Measurements from ENCODE around the gene RGS19. TPM values are rescaled to one million over a fixed set of nuclear protein-coding genes. Genes with fewer than 3 reads are reported as not detected.

The RGS19 gene
- total RNA-seq, 2 donors from 2014 or later, result 18.0 to 19.1 TPM

DNA sequence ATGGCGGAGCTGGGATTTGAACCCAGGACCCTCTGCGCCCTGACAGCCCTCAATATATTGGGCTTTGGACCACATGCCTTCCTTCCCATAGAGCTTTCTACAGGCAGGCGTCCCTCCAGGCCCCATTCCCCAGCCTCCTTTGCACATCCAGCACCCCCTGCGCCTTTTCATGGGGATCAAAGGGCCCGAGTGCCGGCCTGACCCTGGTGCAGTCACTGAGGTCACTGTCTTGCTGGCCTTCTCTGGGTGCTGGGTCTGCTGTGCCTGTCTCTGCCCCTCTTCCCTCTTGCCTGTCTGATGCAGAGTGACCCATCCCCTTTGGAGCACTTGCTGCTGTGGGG is 2.3 kb upstream of the RGS19 start:
- no peak for DNase-seq (ENCODE audit: low spot score)
- intact Hi-C loops (cut with DNase I), result no loop called here

DNA sequence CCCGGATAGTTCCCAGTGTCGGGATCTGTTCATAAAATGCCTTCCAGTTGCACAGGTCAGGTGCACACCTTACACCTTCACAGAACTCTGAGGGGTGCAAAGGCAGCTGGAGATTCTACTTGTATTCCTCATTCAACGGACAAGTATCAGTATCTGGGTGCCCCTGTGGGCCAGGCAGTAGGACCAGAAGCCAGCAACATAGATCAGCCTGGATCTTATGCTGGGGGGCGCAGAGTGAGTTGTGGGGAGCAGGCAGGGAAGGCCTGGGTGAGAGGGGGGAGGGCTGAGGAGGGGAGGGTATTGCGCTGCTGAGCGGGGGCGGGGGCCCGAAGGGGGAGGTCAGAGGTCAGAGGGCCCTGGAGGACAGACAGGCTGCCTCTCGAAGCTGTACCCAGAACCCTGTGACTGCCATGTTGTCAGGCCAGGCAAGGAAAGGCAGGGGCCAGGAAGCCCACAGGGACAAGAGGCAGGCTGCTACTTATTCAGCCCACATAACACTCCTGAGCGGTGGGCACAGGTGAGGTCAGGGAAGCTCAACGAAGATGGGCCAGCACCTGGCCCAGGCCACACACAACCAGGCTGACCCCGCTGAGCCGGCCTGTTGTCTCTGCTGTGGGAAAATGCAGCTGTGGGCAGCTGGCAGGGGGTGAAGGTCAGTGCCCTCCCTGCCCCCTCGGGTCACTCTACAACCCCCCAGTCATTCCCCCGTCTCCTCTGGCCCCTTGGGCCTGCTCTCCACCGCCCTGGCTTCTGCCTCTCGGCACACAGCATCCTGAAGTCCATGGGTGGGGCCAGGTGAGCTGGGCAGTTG is 1.7 kb upstream of the RGS19 start:
- intact Hi-C loops (cut with DNase I), result no loop called here
- no peak for DNase-seq (ENCODE audit: low spot score)

DNA sequence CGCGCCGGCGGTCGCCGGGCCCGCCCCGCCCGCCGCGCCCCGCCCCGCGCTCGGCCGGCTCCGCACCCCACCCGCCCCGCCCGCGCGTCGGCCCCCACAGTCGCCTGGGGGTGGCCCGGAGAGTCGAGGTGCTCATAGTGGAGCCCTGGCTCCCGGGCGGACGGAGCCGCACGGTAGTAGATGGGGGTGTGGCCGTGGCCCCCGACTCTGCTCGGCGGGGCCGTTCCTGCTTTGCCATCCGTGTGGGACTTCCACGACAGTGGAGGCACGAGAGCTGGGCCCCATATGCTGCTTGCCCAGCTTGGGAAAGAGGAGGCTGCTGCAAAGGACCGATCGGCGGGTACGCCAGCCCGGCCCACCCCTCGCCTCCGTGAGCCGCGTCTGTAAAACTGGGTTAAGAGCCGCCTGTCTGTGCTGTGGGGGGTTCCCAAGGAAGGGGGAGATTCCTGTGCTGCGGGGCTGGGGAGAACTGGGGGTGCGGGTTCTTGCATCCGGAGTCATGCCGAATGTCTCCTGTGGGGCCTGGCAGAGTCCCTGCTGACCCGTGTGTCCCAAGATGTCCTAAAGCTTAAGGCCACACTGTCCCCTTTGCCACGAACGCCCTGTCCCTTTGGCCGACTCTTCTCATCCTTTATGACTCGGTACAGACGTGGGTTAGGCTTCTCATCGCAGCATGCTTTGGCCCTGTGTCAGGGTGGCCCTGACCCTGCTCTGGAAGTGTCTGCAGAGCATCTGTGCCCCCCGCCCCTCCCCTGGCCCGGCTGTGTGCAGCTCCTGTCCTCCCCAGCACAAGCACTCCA is 895 bp upstream of the RGS19 start, which contains the start of gene OPRL1:
TSS of gene OPRL1 (plus strand) at position 70 of the 800 bp plus-strand sequence. CDS start 12,639 bp downstream, outside the sequence.
- intact Hi-C loops (cut with DNase I), result no loop called here
- no peak for DNase-seq (ENCODE audit: low spot score)

DNA sequence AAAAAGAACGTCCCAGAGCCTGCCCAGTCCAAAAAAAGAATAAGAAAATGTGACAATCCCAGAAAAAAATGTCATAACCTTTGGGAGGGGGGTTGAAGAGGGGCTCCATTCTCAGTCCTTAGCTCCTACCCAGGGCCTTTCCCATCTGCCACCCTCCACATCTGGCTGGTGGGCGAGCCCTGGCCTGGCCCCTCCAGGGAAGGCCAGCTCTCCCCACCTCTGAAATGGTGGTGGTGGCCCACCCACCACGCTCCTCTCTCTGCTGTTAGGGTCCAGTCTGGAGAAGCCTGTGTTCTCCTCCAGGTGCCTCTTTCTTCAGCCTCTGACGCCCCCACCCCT is 415 bp downstream of the RGS19 start:
- DNase-seq (ENCODE audit: low spot score), result no peak
- intact Hi-C loops (cut with DNase I), result no loop called here

DNA sequence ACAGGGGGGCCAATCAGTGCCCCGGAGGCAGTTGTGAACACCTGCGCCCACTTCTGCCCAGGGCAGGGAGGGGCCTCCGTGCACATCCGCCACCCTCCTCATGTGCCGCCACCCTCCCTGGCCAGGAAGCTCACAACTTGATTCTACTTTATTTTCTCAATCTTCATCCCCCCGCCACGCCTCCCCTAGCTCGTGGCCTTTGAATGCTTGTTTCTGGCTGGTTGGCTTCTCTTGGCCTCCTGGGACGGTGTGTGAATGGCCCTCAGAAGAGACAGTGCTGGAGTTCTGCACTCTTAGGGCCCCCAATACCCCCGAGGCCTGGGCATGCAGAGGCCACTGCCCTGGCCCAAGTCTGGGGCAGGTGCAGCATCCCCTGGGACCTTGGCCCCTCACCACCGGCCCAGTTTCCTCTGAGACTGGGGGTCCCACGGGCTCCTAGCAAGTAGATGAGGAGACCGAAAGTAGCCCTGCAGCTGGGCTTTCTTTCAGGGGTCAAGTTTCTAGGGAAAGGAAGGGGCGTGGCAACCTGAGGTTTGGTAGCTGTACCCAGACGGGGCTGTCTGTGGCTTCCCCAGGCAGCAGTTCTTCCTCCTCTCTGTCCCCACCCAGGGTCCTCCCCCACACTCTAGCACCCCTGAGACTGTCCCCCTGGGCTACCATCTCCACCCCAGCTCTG is 1.3 kb downstream of the RGS19 start:
- DNase-seq (ENCODE audit: low spot score), result no peak
- intact Hi-C loops (cut with DNase I), result no loop called here

DNA sequence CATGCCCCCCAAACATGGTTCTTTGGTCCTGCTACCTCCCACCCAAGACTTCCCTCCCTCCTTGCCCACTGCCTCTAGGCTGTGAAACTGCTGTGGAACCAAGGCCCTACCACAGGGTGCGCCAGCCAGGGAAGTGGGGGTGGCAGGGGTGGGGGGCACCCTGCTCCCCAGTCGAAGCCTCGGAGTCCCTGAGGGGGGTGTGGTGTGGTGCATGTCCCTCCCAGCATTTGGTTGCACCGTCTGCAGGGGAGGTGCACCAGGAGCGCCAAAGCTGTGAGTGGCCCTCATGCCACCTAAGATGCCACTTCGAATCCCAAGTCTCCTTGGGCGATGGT is 1.8 kb downstream of the RGS19 start:
- DNase-seq (ENCODE audit: low spot score), result no peak
- intact Hi-C loops (cut with DNase I), result no loop called here

DNA sequence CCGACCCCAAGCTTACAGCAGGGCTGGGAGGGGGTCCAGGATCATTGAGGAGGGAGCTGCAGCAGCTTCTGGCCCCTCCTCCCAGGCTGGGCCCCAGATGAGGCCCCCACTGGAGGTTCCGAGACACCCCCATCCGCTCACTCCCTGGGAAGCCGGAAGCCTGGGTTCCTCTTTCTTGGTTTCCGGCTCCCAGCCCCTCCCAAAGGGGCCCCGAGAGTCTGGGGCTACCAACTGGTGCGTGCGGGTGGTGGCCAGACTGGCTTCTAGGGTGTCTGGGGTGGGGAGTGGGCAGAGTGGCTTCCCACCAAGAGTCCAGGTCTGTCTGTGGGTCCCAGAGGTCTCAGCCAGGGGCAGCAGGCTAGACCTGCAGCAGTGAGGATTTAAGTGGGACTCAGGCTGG is 2.2 kb downstream of the RGS19 start:
- DNase-seq (ENCODE audit: low spot score), result no peak
- intact Hi-C loops (cut with DNase I), result no loop called here

DNA sequence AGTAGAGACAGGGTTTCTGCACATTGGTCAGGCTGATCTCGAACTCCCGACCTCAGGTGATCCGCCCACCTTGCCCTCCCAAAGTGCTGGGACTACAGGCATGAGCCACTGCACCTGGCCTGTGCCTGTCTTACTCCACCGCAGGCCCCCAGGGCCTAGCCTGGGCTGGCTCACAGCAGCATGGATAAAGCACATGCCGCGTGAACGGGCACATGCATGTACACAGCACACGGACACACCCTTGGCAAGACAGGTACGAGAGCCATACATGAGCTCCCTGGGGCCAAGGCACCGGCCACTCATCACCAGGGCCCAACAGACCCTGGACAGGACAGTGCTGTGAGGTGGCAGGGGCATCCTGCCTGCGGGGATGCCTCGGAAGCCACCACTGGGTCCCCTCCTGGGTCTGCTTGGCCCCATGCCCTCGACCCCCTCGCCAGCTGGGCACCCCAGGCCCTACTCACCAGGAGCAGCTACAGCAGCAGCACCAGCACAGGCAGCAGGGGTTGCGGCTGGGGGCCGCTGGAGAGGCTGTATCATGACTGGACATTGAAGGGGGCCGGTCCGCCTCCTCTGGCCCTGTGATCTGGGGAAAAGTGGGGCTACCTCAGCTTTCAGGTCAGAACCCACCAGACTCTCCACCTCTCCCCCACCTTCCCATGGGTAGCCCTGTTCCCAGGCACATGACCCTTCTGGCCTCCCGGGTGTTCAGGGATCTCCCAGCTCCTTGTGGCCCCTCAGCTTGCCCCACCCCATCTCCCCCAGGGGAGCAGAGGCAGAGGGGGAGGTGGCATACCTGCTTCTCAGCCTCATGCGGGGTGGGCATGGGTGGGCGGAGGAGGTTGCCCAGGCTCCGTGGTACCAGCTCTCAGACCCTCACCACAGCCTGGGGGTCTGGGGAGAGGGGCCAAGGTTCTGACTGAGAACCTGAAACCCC is 3.0 kb downstream of the RGS19 start:
- intact Hi-C loops (cut with DNase I), result no loop called here

DNA sequence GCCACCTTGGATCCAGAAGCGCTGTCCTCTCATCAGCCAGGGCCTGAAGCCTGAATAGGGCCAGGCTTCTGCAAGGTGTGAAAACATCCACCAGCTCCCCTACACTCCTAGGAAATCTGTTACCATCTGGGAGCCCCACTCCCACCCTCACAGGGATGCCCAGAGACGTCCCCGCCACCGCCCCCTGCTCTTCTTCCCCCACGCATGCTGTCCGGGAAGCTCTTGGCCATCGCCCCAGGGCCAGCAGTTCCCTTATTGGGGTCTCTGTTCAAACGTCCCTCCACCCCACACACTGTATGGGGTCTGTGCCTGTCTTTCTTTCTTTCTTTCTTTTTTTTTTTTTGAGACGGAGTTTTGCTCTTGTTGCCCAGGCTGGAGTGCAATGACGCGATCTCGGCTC is 3.8 kb downstream of the RGS19 start:
- no peak for DNase-seq (ENCODE audit: low spot score)
- intact Hi-C loops (cut with DNase I), result no loop called here

More for the DNA sequence above, 3.0 kb downstream of the RGS19 start:
- DNase-seq (ENCODE audit: low spot score), result no peak

DNA sequence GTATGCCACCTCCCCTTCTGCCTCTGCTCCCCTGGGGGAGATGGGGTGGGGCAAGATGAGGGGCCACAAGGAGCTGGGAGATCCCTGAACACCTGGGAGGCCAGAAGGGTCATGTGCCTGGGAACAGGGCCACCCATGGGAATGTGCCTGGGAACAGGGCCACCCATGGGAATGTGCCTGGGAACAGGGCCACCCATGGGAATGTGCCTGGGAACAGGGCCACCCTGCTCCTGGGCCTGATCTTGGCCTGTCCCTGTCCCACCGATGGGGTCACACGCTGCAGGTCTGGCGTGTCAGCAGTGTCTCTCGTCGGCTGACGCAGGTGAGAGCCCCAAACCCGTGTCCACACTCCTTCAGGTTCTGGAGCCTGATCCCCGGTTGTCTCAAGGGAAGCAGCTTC is 4.4 kb downstream of the RGS19 start:
- DNase-seq (ENCODE audit: low spot score), result no peak
- intact Hi-C loops (cut with DNase I), result no loop called here

DNA sequence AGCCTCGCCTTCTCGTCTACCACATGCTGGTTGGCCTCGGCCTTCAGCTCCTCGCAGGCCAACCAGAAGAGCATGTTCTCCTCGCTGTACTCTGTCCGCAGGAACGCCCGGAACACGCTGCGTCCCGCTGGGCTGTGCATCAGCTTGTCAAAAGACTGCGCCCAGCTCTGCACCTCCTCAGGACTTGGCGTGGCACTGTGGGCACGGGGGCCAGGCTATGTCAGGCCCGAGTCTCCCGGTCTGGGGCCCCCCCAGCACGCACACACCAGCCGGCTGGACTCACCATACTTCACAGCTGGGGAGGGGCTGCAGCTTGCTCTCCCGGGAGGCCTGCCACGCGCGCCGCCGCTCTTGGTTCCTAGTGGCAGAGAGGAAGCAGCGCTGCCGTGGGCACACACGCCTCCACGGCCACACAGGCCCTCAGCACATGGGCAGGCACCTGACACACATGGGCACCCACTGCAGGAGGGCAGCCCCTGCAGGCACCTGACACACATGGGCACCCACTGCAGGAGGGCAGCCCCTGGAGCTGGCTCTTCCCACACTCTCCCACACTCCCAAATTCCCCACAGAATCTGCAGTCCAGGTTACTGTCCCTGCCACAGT is 5.0 kb downstream of the RGS19 start:
- intact Hi-C loops (cut with DNase I), result no loop called here

DNA sequence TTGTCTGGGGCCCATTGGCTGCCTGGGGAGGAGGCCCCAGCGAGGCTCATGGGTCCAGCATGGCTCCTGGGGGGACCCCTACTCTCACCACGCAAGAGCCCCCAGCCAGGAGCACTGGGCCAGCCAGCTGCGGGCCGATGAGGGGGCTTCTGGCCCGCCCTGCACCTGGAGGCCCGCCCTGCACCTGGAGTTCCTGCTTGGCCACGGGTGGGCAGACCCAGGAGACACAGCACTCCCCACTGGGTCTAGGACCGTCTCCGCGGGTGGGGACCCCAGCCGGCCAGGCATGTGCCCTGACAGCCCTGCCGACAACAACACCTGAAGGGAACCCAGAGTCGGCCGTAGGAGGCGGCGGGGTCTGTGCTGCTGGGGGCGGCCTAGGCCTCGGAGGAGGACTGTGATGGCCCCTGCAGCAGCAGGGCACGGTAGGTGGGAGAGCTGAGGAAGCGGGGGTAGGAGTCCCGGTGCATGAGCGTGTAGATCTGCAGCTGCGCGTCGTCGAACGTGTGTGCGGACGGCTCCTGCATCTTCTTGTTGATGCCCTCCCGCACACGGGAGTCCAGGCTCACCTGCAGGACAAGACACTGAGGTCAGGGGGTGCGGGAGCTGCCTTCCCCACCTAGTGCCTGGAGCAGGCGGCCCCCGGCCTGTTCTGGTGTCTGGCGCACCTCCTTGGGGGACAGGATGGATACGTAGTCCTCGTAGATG is 5.7 kb downstream of the RGS19 start:
- intact Hi-C loops (cut with DNase I), result no loop called here
- DNase-seq (ENCODE audit: low spot score), result no peak

More for the DNA sequence above, 5.0 kb downstream of the RGS19 start:
- no peak for DNase-seq (ENCODE audit: low spot score)

DNA sequence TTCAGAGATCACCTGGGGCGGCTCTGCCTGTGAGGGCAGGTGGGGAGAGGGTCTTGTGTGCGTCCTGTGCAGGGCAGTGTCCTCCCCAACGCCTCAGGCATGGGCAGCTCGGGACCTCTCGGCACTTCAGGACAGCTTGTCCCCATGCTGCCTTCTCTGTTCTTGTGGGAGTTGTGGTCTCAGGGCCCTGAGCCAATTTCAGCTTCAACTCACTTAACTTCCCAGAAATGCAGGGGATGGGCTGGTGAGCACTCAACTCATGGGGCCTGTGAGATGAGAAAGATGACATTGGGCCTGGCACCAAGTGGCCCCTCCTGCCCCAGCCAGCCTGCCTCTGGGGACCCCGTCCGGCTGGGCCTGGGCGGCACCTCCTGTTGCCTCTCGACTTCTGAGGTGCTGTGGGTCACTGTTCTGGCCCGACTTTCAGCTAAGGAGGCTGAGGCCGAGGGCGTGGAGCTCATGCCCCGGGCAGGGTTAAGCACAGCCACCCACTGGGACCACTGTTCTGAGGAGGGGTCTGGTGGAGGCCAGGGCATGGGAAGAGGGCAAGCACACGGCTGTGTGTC is 6.7 kb downstream of the RGS19 start:
- no peak for DNase-seq (ENCODE audit: low spot score)
- intact Hi-C loops (cut with DNase I), result no loop called here

DNA sequence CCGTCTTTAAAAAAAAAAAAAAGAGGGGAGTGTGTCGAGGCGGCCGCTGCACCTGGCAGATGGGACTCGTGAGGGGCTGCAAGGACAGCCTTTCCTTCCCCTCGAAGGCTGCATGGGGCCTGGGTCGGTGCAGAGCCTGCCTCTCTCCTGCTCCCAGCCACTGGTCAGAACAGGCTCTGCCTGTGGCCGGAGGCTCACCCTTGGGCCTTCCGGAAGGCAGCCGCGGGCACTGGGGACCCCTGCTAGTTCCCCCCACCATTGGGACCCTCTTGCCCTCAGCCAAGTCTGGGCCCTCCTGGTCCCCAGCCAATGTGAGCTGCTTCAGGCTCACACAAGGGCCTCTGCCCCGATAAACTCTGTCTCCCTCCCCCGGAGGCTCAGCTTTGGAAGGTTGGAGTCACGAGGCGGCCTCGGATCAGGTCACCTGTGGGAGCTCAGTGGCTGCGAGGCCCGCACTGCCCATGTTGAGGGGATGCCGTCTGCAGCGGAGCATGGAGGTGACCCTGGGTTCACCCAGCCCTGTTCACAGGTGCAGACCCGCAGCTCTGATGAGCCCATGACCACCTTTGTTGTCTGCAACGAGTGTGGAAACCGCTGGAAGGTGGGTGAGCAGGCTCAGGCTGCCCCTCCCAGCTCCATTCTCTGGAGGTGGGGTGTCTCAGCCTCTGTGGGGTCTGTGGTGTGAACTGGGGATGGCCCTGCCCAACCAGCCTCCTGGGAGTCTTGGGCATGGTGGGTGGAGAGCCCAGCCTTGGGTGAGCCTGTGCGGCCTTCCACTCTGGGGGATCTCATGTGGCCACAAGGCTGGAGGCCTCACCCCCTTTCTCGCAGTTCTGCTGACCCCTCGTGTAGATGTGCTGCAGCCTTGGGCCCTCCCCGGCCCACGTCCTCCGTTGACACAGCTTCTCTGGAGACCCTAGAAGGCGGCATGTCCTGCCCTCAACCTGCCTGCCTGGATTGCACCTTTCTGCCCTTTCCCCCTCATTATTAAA is 7.7 kb downstream of the RGS19 start:
- DNase-seq (ENCODE audit: low spot score), result no peak
- intact Hi-C loops (cut with DNase I), result no loop called here

DNA sequence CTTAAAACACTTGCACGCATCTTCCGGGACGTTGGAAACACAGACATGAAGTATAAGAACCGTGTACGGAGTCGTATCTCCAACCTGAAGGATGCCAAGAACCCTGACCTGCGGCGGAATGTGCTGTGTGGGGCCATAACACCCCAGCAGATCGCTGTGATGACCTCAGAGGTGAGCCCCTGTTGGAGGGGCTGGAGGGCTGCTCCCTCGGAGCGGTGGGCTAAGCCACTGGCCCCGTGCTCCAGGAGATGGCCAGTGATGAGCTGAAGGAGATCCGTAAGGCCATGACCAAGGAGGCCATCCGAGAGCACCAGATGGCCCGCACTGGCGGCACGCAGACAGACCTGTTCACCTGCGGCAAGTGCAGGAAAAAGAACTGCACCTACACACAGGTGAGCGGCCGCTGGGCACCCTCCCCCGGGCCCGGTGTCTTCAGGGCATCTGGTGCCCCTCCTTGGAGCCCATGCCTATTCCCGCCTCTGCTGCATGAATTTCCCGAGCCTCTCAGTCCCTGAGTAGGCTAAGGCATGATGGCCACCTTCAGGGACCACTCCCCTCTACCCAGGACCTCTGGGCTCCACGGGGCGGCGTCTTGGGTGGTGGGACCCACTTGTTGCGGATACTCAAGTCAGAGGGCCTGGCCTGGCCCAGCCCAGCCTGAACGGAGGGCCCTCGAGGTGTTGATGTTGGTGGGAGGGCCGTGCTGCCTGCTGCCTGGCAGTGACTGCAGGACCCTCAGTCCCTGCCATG is 8.9 kb downstream of the RGS19 start:
- intact Hi-C loops (cut with DNase I), result no loop called here
- DNase-seq (ENCODE audit: low spot score), result no peak

DNA sequence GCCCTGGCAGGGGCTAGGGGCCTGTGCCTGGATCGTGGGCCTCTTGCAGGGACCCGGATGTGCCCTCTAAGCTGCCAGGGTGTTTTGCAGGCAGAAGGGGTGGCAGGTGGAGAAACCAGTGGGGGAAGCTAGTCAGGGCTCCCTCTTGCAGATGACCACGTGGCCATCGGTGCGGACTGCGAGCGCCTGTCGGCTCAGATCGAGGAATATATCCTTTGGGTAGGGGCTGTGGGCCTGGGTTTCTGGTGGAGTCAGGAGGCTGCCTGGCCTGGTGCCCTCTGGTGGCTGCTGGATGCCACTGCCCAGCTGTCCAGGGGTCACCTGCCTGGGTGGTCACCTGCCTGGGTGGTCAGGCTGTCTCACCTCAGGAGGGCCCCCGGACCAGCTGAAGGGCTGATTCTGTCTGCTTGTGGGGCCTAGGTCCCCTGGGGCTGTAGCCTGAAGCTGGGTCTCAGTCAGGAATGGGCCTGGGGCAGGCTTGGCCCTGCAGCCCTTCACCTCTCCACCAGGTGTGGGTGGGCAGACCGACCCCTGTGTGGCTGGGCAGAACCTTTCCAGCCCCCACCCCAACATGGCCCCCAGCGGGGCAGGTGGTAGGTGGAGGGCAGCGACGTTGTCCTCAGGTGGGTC is 9.6 kb downstream of the RGS19 start:
- intact Hi-C loops (cut with DNase I), result no loop called here
- no peak for DNase-seq (ENCODE audit: low spot score)
